UCSD-AML1 (cell line): ENCODE measurements around the gene HPN.
"Not testable (repeated sequence)": the region's sequence is repeated elsewhere in the genome, so short reads cannot be mapped to it uniquely, and the experiment has no call there.

Experiments used
- DNase-seq: peaks from one replicate; lab custom pipeline; 2025; ENCODE audit not compliant: unreplicated experiment; lab: John Stamatoyannopoulos, UW

Gene HPN

GRCh38 chr19:35101949-35102348 is 60.4 kb downstream of the HPN start:
- DNase-seq: not testable (repeated sequence)

DNA sequence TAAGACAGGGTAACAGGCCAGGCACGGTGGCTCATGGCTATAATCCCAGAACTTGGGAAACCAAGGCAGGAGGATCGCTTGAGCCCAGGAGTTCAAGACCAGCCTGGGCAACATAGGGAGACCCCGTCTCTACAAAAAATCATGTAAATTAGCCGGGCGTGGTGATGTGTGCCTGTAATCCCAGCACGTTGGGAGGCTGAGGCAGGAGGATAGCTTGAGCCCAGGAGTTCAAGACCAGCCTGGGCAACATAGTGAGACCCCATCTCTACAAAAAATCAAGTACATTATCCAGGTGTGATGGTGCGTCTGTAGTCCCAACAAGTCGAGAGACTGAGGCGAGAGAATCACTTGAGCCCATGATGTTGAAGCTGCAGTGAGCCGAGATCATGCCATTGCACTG is 62.1 kb downstream of the HPN start:
- not testable (repeated sequence) for DNase-seq

DNA sequence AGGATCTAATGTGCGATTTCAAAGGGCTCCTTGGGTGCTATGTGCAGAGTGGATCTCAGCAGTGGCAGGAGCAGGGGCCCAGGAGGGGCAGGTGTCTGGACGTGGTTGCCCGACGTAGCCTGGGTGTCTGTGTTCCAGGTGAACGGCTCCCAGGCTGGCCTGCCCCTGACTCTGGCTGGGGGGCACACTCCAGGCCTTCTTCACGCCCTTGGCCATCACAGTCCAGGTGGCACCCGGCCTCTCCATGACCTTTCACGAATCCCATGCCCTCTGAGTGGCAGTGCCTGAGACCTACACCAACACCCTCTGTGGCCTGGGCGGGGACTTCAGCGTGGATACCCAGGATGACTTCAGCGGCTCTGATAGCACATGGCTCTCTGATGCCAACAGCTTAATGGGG is 62.8 kb downstream of the HPN start:
- no peak for DNase-seq

- DNase-seq: no peak
Observed at GRCh38 chr19:35105047-35105410, 63.5 kb downstream of the HPN start.

DNA sequence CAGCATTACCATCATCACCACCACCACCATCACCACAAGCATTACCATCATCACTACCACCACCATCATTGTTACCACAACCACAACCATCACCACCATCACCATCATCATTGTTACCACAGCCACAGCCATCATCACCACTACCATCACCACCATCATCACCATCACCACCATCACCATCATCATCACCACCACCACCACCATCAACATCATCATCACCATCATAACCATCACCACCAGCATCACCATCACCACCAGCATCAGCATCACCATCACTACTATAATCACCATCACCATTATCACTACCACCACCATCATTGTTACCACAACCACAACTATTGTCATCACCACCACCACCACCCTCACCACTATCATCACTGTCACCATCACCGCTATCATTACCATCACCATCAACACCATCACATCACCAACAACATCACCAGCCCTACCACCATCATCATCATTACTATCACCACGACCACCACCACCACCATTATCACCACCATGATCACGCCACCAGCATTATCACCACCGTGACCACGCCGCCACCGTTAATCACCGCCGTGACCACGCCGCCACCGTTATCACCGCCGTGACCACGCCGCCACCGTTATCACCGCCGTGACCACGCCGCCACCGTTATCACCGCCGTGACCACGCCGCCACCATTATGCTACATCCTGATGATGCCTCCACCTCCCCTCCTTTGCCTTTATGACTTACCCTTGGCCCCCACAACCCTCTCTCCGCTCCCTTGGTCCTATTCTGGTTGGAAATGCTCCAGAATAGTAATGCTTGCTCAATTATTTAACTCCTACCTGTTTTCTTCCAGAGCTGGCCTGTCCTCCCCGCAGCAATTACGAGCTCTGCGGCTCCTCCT is 64.1 kb downstream of the HPN start:
- no peak for DNase-seq

DNA sequence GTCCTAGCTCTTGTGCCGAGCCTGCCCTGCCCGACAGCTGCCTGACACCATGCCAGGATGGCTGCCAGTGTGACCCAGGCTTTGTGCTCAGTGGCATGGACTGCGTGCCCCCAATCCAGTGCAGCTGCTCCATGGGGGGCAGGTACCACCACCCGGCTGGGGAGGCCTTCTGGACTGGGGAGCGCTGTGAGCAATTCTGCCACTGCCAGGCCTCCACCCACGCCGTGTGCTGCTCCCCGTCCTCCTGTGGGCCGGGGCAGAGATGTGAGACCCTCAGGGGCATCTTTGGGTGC is 64.7 kb downstream of the HPN start:
- no peak for DNase-seq

DNA sequence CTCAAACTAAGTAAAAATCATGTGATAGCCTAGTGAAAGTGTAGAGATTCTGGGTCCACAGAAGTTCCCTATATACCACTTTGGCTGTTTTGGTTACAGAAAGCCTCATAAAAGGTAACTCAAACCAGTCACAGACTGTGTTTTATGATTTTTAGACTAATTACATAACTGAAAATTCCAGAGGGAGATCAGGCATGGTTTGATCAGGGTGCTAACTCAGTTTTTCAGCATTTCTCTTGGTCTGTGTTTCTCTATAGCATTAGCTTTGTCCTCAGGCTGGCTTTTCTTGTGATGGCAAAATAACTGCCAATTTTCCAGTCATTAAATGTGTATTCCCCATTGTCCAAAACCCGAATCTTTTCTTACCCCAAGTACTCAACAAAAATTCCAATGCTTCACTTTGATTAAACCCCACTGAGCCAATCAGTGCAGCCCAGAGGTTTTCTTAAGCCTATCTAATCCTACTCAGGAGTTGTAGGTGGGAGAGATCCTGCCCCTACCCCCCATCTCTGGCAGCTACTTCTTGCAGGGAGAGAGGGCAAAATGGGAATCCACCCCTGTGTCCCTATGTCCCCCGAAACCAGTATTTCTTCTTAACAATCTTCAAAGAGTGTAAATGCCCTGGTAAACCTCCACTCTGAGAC is 65.5 kb downstream of the HPN start:
- DNase-seq: no peak

- DNase-seq: no peak
Observed at GRCh38 chr19:35107545-35107944, 66.0 kb downstream of the HPN start.

DNA sequence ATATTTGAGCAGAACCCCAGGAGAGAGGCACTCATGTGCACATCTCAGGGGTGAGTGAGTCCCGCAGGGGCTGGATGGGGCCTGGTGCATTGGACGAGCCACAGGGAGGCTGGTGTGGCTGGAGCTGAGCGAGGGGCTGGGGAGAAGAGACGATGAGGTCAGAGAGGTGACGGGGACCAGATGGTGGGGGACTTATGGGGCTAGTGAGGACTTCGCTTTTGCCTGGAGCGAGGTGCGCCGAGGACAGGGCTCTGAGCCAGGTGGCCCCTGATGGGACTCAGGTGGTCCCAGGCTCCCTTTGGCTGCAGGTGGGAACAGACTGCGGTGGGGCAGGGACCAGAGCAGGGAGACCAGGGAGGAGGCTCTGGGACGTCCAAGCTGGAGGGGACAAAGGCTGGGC is 67.2 kb downstream of the HPN start:
- no peak for DNase-seq

DNA sequence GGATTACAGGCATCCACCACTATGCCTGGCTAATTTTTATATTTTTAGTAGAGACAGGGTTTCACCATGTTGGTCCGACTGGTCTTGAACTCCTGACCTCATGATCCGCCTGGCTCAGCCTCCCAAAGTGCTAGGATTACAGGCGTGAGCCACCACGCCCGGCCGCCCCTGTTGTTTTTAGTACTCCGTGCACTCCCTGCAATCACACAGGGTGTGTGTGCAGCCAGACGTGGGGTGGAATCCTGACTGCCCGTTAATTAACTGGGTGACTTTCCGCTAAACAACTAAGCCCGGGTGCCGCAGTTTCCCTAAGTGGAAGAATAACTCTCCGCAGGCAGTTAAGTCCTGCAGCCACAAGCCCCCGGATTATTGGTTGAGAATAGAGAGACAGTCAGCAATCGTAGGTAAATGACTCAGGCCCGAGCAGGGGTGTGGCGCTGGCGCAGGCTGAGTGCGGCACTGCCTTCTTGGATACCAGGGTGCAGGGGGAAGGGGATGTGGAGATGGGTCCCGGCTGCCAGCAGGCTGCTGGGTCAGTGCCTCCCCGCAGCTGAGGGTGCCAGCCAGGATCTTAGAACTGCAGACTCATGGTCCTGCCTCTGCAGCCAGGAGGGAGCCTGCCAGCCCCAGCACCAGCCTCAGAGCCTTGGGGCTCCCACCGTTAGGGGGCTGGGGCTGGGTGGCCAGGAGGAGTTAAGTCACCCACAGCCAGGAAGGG is 68.0 kb downstream of the HPN start:
- no peak for DNase-seq

DNA sequence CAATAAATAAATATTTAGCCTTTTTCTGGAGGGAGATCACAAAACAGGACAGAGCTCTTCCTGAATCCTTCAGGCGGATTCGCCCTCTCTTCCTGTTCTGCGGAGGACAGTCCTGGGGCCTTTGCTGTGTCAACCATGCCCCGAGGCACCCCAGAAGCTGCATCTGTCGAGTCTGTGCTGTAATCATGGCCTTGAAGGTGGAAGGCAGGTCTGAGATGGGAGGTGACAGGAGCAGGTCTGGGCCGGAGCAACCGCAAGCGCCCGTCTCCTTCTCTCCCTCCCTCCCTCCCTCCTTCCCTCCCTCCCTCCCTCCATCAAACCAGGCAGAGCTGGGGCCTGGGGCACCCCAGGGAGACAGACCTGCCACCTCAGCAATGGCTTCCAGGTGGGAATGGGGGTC is 69.5 kb downstream of the HPN start:
- DNase-seq: no peak

DNA sequence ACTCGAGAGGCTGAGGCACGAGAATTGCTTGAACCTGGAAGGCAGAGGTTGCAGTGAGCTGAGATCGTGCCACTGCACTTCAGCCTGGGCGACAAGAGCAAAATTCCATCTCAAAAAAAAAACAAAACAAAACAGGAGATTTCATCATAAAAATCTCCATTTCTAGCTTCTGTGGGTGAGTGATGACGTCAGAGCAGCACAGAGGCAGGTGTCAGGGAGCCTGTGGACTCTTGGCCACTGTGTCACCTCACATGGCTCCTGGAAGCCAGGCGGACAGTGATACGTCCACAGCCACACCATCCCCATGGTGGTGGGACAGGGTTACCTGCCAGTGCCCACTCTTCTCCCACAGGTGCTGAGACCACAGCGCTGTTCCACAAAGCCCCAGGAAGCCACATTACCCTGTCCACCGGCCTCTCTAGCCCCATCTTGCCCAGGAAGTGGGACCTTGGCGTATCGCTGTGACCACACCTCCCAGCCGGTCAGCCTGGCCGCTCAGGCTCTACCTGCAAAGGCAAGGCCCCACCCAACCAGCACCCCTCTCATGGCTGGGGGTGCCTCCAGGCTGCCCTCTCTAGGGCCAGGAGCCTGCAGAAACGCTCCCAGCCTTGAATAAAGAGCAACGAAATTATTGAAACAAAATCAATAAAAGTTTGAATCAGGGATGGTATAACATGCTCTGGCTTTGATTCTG is 71.6 kb downstream of the HPN start:
- DNase-seq: no peak

GRCh38 chr19:35114353-35115176 is 73.0 kb downstream of the HPN start:
- peak; percentile 67 for DNase-seq

DNA sequence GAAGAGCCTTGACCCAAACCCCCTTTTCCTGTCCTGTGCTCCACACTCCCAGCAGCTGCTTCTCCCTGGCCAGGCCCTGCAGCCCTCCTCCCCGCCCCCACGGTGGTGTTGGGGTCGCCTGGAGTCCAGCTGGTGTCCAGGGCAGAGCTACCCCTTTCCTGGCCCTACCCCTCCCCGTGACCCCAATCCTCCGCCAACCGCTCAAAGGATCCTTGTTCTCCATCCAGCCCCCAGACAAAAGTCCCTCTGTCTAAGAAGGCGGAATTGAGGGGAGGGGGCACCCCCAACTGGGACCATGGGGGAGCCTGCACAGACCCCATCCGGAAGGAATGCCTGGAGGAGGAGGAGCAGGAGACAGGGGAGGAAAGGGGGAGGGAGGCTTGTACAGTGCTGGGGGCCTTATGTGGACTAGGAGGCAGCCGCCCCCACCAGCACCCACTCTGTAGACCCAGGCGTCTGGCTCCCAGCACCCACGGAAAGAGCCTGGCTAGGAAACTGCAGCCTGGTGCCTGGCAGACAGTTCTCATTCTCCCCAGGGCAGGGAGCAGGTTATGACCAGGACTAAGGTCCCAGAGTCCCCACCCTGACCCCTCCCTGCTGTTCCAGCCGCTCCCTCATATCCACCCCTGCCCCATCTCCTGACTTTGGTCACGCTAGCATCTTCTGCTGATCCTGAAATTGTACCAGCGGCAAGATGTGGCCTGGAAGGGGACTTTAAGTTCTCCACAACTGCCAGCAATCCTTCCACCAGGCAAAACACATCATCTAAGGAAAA is 73.8 kb downstream of the HPN start, which contains the start of gene FXYD3:
Gene FXYD3 (plus strand): TSS at position 647 of the 775 bp plus-strand sequence. CDS start 3,554 bp downstream, outside the sequence.
- DNase-seq: no peak
